ENCODE data around the gene TFAP2B. TPM values are rescaled to one million over a fixed set of nuclear protein-coding genes. Genes with fewer than 3 reads are reported as not detected.

The TFAP2B gene
- total RNA-seq, 1 experiment from 2014 or later = not detected

- peak overlapping the region; percentile 54 to 78 for H3K4me3 Mint-ChIP-seq
- Histone ChIP-seq H4K5ac (ENCODE audit: insufficient read length, low read depth, low read length) (no peak overlapping the region), H4K8ac (replicated peaks; ENCODE audit: insufficient read length, low read depth, low read length) (no peak overlapping the region), H3K27me3 (ENCODE audit: insufficient read depth, low read length) (peaks cover 45% of the 10 kb centered on the region), H2BK5ac (ENCODE audit: insufficient read length, low read length) (no peak overlapping the region), H3K9me3 (ENCODE audit: control insufficient read depth, low read depth, low read length) (no peaks in the 10 kb centered on the region), H3K18ac (ENCODE audit: insufficient read length, low read depth, low read length) (no peak overlapping the region), H2BK120ac (ENCODE audit: low read depth, low read length, poor library complexity, severe bottlenecking) (no peak overlapping the region), H3K27ac (ENCODE audit: insufficient read length, low read depth, low read length) (no peak overlapping the region), H2BK15ac (ENCODE audit: low read depth, low read length) (no peak overlapping the region), H2BK12ac (ENCODE audit: insufficient read length, low read depth, low read length) (no peak overlapping the region), H3K79me1 (ENCODE audit: insufficient read depth, low read depth, low read length, poor library complexity, severe bottlenecking) (no peaks in the 10 kb centered on the region), H2AFZ (ENCODE audit: low read length) (no peak overlapping the region), H3K4me2 (ENCODE audit: insufficient read depth, insufficient read length, low read length) (peak overlapping the region; percentile 27), H3K14ac (ENCODE audit: insufficient read depth, low read length) (no peak overlapping the region), H3K79me2 (ENCODE audit: insufficient read depth, low read length) (no peaks in the 10 kb centered on the region), H4K91ac (ENCODE audit: insufficient read length, low read depth, low read length) (no peak overlapping the region), H2AK5ac (ENCODE audit: insufficient read length, low read length) (no peak overlapping the region), H3K56ac (ENCODE audit: insufficient read length, low read depth, low read length) (no peak overlapping the region), H3K23me2 (ENCODE audit: insufficient read length, low read depth, low read length, poor library complexity, severe bottlenecking) (peaks cover 7% of the 10 kb centered on the region), H3K9ac (ENCODE audit: extremely low read depth, insufficient read length, low read length) (no peak overlapping the region), H3T11ph (ENCODE audit: low read length) (no peak overlapping the region), H2BK20ac (ENCODE audit: low read depth, low read length, poor library complexity, severe bottlenecking) (no peak overlapping the region), H3K23ac (ENCODE audit: insufficient read length, low read depth, low read length) (no peak overlapping the region), H3K4ac (ENCODE audit: low read depth, low read length) (no peak overlapping the region), H3K4me1 (ENCODE audit: insufficient read depth, low read length) (no peaks in the 10 kb centered on the region), H4K20me1 (ENCODE audit: control insufficient read depth, insufficient read depth, insufficient read length) (no peaks in the 10 kb centered on the region)
- H3K27me3 Mint-ChIP-seq (ENCODE audit: low read depth) = peaks cover 86% of the 10 kb centered on the region
- peak; percentile 66 for DNase-seq
- H3K4me1 Mint-ChIP-seq = peaks cover 16 to 28% of the 10 kb centered on the region in 2 experiments
- TF ChIP-seq CTCF (conservative IDR thresholded peaks at IDR 0.05) = peak; percentile 95
- peaks cover 0 to 4% (median 0%) of the 10 kb centered on the region in 3 experiments; a peak in 2 of 7 replicates for H3K36me3 Mint-ChIP-seq (ENCODE audit: insufficient read depth in 1 of 3, low read depth in 3 of 3)
- no peak overlapping the region for H3K27ac Mint-ChIP-seq
- no CpG with 5 or more reads among the region's 14 CpGs for WGBS (ENCODE audit: extremely low coverage, insufficient read length, low lambda C conversion rate)
- H3K9me3 Mint-ChIP-seq = peaks cover 0 to 6% of the 10 kb centered on the region in 2 experiments; a peak in 2 of 5 replicates
These were observed 2.5 kb upstream of the TFAP2B start for GRCh38 chr6:50816115-50816675.

All from H9 (cell line).